Adipocyte (in vitro differentiated cells): Measurements from ENCODE around the gene DIAPH1.

Source experiments
- DNase-seq: peaks from one replicate; pipeline ENCODE4 v3.0.0-alpha.2; 2015; ENCODE audit warnings: low read depth
- H3K27me3 ChIP-seq: replicated peaks from 2 replicates; pipeline ENCODE4 v1.7.0; 2013; ENCODE audit warnings: mild to moderate bottlenecking, low read length, moderate library complexity; ENCODE audit not compliant: control insufficient read depth, insufficient read depth
- H3K36me3 ChIP-seq: 2 replicates; pipeline ENCODE4 v1.7.0; 2013; ENCODE audit warnings: low read length, mild to moderate bottlenecking, moderate library complexity; ENCODE audit not compliant: control insufficient read depth, insufficient read depth, severe bottlenecking
- H3K4me1 ChIP-seq: 2 replicates; pipeline ENCODE4 v1.7.0; 2013; ENCODE audit warnings: mild to moderate bottlenecking, low read length, moderate library complexity; ENCODE audit not compliant: control insufficient read depth, insufficient read depth
- H3K4me3 ChIP-seq: 2 replicates; pipeline ENCODE4 v1.7.0; 2013; ENCODE audit warnings: mild to moderate bottlenecking, low read length, moderate library complexity
- H3K9ac ChIP-seq: 2 replicates; pipeline ENCODE4 v1.7.0; 2013; ENCODE audit warnings: mild to moderate bottlenecking, low read length, moderate library complexity
- H3K9me3 ChIP-seq: 2 replicates; pipeline ENCODE4 v1.7.0; 2013; ENCODE audit warnings: mild to moderate bottlenecking, low read length, moderate library complexity; ENCODE audit not compliant: control insufficient read depth

DIAPH1 gene

DNA sequence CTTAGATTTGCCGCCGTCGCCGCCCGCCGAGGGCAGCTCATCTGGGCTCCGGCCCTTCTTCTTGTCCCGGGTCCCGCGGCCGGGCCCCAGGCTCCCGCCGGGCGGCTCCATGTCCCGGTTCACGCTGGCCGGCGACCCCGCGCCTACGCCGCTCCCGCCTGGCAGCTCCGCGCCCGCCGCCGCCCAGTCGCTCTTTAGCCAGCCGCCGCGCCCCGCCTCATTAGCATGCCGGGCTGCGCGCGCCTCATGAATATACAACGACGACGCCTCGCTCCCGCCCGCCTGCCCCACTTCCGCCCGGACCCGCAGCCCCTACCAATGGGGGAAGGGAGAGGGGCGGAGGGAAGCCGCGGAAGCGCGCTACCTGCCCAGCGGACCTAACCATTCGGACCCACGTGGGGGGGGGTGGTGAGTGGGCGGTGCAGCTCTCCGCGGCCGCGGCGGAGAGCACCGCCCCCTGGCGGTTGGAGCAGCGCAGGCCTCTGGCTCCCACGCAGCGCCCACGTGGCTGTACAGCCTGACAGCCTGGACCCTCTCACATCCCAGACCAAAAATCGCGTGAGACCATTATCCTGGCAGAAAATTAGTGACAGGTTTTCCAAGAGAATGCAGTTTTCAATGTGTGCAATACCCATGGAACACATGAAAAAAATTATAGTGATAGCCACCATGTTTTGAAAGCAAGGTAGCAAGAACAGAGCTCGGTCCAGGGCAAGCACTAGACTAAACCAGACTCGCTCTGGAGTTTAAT, at the start of gene DIAPH1:
Gene DIAPH1, minus strand, starts transcription at position 197 of the 751 bp plus-strand sequence. Its CDS starts 86 bp downstream, at position 111.
- H3K36me3 ChIP-seq: peaks cover 42% of the 10 kb centered on the region
- peaks cover 29% of the 10 kb centered on the region for H3K4me1 ChIP-seq
- H3K9ac ChIP-seq: peak within 1 kb of the TSS; percentile 88
- peak; percentile 93 for DNase-seq
- no peaks in the 10 kb centered on the region for H3K9me3 ChIP-seq
- peak within 1 kb of the TSS; percentile 86 for H3K4me3 ChIP-seq
- H3K27me3 ChIP-seq: no peaks in the 10 kb centered on the region

DNA sequence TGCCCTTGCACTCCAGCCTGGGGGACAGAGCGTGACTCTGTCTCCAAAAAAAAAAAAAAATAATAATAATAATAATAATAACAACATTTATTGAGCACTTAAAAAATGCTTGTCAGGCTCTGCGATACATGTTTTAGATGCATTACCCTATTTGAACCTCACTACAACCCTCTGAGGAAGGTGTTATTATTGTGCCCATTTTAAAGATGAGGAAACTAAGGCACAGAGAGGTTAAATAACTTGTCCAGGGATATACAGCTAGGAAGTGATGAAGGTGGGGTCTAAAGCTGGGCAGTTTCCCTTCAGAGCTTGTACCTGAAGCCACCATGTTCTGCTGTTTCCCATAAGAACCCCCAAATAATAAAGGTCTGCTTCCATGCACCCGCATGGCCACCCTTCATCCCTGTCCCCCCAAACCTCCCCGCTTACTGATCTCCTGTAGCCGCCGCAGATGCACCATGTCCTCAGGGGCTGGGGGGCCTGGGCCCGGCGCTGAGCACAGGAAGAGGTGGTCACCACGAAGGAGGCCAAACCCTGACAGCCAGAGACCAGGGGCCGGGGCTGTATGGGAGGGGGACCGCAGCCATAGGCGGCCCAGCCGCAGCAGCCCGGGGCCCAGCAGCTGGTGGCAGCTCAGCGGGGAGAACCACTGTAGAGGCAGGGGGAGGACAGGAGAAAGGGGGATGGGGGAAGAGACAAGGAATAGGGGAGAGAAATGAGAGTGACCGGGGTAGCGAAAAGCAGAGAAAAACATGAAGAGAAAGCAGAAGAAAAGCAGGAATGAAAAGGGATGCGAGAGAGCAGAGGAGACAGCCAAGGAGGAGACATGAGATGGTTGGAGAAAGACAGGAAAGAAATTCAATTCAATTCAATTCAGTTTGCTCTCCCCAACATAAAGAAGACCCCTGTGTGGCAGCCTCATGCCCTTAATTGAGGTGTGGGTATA, 47.5 kb upstream of the DIAPH1 start:
- H3K4me3 ChIP-seq: no peak overlapping the region
- no peaks in the 10 kb centered on the region for H3K36me3 ChIP-seq
- H3K4me1 ChIP-seq: no peaks in the 10 kb centered on the region
- DNase-seq: no peak
- no peaks in the 10 kb centered on the region for H3K9me3 ChIP-seq
- no peak overlapping the region for H3K9ac ChIP-seq
- H3K27me3 ChIP-seq: no peaks in the 10 kb centered on the region

DNA sequence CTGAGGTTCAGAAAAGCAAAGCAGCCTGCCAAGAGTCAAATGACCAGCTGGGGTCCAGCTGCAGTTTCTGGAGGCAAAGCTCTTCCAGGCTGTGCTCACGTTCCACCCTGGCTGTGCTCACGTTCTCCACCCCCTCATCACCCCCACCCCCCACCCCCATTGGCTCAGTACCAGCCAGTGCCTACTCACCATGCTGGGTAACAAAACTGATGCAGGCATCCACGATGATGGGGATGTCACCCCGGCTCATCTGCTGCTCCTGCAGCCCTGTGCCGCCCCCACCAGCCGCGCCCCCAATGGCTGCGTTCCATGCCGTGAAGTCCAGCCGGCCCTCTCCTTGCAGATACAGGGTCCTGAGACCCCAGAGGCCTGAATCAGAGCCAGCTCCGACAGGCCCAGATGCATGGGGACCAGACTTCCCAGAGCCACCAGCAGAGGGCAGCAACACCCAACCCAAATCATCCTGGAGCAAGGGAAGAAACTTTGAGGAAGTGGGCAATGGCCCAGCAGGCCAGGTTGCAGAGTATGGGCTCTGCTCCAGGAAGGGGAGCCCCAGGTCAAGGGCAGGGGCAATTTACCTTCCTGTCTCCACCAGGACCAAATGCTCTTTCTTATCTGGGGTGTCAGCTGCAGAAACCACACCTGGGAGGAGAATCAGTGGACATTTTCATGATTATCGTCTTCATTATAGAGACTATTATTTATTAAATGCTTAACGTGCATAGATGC, 46.1 kb upstream of the DIAPH1 start:
- no peaks in the 10 kb centered on the region for H3K27me3 ChIP-seq
- H3K4me3 ChIP-seq: no peak overlapping the region
- DNase-seq: peak; percentile 83
- no peak overlapping the region for H3K9ac ChIP-seq
- no peaks in the 10 kb centered on the region for H3K36me3 ChIP-seq
- H3K4me1 ChIP-seq: no peaks in the 10 kb centered on the region
- no peaks in the 10 kb centered on the region for H3K9me3 ChIP-seq

DNA sequence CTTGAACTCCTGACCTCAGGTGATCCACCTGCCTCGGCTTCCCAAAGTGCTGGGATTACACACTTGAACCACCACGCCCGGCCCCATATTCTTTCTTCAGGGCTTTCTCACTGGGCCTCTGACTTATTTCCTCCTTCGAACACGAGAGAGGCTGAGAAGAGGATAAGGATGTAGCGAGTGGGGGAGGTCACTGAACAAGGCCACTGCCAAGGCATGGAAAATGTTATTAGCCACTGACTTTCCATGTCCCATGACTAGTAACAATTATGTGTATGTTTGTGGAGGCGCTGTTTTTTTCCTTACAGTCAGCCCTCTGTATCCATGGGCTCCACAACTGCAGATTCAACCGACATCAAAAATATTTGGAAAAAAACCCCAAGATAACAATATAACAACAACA, 44.7 kb upstream of the DIAPH1 start:
- Histone ChIP-seq H3K27me3 (no peaks in the 10 kb centered on the region), H3K4me1 (no peaks in the 10 kb centered on the region), H3K4me3 (no peak overlapping the region), H3K36me3 (no peaks in the 10 kb centered on the region), H3K9me3 (no peaks in the 10 kb centered on the region), H3K9ac (no peak overlapping the region)
- no peak for DNase-seq

DNA sequence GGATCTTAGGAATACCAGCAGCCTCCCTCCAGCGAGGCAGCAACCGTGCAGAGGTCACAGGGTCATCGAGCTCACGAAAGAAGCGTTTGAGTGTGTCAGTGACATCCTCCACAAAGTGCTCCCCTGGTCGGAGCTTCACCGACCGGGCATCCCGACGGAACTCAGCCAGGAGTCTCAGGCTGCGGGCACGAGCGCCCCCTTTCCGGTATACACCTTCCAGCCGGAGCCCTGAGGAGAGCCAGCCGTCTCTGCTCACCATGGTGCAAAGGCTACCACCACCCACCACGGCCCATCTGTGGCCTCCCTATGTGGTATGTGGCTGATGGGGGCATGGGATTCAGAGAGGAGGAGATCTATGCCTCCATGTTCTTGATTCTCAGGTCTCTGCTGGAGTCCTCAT, 43.2 kb upstream of the DIAPH1 start:
- no peaks in the 10 kb centered on the region for H3K9me3 ChIP-seq
- no peaks in the 10 kb centered on the region for H3K27me3 ChIP-seq
- no peak overlapping the region for H3K4me3 ChIP-seq
- H3K4me1 ChIP-seq: peaks cover 10% of the 10 kb centered on the region
- H3K9ac ChIP-seq: no peak overlapping the region
- no peak for DNase-seq
- H3K36me3 ChIP-seq: no peaks in the 10 kb centered on the region

DNA sequence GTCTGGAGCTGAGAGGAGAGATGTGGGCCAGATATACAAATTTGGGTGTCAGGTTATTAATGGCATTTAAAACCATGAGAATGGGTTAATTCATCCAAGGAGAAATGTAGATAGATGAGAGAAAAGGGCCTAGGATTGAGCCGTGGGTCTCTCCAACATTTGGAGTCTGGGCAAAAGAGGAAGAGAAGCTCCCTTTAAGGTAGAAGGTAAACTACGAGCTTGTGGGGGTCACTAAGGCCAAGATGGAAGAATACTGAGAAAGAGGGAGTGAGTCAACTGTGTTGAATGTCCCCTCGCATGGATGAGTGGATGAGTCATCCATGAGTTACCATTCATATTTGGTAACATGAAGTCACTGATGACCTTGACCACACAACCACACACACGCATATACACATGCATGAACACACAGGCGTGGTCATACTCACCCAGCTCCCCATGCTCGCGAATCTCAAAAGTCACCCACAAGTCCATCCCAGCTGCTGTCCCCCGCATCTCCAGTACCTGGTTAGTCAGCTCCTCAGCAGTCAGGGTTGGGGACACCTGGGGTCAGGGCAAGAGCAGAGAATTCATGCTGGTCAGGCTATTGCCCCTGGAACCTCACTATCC, 39.2 kb upstream of the DIAPH1 start:
- H3K4me3 ChIP-seq: no peak overlapping the region

DNA sequence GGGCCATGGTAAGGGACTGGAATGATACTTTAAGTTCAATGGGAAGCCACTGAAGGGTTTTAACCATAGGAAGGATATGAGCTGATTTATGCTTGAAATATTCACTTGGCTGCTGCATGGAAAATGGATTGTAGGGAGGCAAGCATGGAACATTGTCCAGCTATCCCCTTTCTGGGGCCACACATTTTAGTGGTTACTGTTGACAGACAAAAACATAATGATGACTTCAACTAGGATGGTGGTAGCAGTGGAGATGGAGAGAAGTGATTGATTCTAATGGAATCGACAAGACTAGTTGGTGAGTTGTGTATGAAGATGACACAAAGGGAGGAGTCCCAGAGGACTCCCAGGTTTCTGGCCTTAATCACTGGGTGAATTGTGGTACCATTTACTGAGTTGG, 38.6 kb upstream of the DIAPH1 start:
- Histone ChIP-seq H3K36me3 (no peaks in the 10 kb centered on the region), H3K4me1 (peaks cover 20% of the 10 kb centered on the region), H3K9me3 (no peaks in the 10 kb centered on the region), H3K27me3 (no peaks in the 10 kb centered on the region), H3K9ac (no peak overlapping the region), H3K4me3 (no peak overlapping the region)
- DNase-seq: no peak

More for the DNA sequence above, 39.2 kb upstream of the DIAPH1 start:
- H3K4me1 ChIP-seq: peaks cover 20% of the 10 kb centered on the region
- H3K9me3 ChIP-seq: no peaks in the 10 kb centered on the region
- peak; percentile 69 for DNase-seq
- no peak overlapping the region for H3K9ac ChIP-seq
- H3K27me3 ChIP-seq: no peaks in the 10 kb centered on the region
- no peaks in the 10 kb centered on the region for H3K36me3 ChIP-seq

DNA sequence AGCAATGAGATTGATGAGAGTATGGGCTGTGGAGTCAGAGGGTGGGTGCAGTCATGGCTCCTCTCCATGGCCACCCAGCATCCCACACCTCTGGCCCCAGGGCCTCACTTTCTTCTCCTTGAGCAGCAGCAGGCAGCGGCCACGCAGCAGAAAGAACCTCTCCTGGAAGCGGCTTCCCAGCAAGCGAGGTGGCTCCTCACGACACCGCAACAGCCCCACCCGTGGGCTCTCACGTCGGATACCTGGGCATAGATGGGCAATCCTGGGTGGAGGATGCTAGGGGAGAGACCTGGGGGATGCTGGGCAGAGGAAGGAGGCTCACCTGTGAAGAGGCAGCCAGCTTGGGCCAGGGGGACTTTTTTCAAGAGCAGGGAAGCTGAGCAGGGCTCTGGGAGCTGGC, 37.6 kb upstream of the DIAPH1 start:
- Histone ChIP-seq H3K9me3 (no peaks in the 10 kb centered on the region), H3K4me1 (peaks cover 23% of the 10 kb centered on the region), H3K4me3 (no peak overlapping the region), H3K9ac (no peak overlapping the region), H3K27me3 (no peaks in the 10 kb centered on the region), H3K36me3 (no peaks in the 10 kb centered on the region)
- DNase-seq: no peak

DNA sequence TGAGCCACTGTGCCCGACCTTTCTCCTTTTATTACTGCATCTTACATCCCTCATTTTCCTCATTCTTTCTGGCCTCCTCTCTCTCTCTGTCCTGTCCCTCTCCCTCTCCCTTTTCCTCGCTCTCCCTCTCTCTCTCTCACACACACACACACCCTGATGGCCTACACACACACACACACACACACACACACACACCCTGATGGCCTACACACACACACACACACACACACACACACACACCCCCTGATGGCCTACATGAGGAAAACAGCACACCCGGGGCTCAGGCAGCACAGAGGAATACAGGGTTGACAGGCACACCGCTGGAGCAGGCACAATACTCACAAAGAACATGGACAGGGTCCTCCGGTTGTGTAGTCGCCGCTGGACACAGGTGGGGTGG, 36.2 kb upstream of the DIAPH1 start:
- no peaks in the 10 kb centered on the region for H3K36me3 ChIP-seq
- H3K27me3 ChIP-seq: no peaks in the 10 kb centered on the region
- peaks cover 23% of the 10 kb centered on the region for H3K4me1 ChIP-seq
- no peak overlapping the region for H3K9ac ChIP-seq
- no peak overlapping the region for H3K4me3 ChIP-seq
- no peaks in the 10 kb centered on the region for H3K9me3 ChIP-seq
- DNase-seq: no peak

DNA sequence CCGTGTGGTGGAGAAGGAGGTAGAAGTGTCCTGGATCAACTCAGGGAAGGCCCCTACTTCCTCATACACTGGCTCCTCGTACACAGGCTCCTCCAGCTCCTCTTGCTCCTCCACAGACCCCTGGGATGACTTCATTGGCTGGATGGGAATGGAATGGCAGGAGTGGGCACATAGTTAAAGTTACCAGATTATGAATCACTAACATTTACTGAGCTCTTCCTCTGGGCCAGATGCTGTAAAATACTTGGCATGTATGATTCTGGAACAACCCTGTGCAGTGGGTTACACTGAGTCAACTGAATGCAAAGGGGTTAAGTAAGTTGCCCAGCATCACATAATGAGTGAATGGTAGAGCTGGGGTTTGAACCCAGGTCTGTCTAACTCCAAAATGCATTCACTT, 35.5 kb upstream of the DIAPH1 start:
- Histone ChIP-seq H3K9ac (no peak overlapping the region), H3K36me3 (no peaks in the 10 kb centered on the region), H3K4me3 (no peak overlapping the region), H3K9me3 (no peaks in the 10 kb centered on the region), H3K27me3 (no peaks in the 10 kb centered on the region), H3K4me1 (peaks cover 23% of the 10 kb centered on the region)
- peak; percentile 63 for DNase-seq
